Nephron (organoid): Measurements from ENCODE around the gene ABR.
A peak's percentile ranks its signal among the peaks of the same experiment; 100 is the strongest.

ENCODE experiments used
- H3K27ac Mint-ChIP-seq, 3 experiments: 2 replicates each; pipeline ENCODE4 v1.8.0; 2020; ENCODE audit warnings: mixed read lengths in 3 of 3, mild to moderate bottlenecking in 2 of 3, moderate library complexity in 1 of 3
- H3K27me3 Mint-ChIP-seq: 2 replicates; pipeline ENCODE4 v1.8.0; 2021; ENCODE audit warnings: low read depth, mild to moderate bottlenecking, moderate library complexity, mixed read lengths
- H3K36me3 Mint-ChIP-seq: 2 replicates; pipeline ENCODE4 v1.8.0; 2020; ENCODE audit warnings: low read depth, mixed read lengths
- H3K4me1 Mint-ChIP-seq: 2 replicates; pipeline ENCODE4 v1.8.0; 2020; ENCODE audit warnings: mixed read lengths
- H3K4me3 Mint-ChIP-seq, 3 experiments: 2 replicates each; pipeline ENCODE4 v1.8.0; 2020; ENCODE audit warnings: mild to moderate bottlenecking in 3 of 3, mixed read lengths in 3 of 3, moderate library complexity in 2 of 3
- H3K9me3 Mint-ChIP-seq: 2 replicates; pipeline ENCODE4 v1.8.0; 2020; ENCODE audit warnings: mixed read lengths
- TF ChIP-seq, protein P1 (sequence below), 3 experiments: fragments of 200-600 bp; sonication (generic); IDR thresholded peaks; one replicate each; pipeline ENCODE4 v1.5.0; 2021; ENCODE audit warnings: antibody characterized with exemption in 3 of 3; ENCODE audit not compliant: unreplicated experiment in 3 of 3

ABR gene

DNA sequence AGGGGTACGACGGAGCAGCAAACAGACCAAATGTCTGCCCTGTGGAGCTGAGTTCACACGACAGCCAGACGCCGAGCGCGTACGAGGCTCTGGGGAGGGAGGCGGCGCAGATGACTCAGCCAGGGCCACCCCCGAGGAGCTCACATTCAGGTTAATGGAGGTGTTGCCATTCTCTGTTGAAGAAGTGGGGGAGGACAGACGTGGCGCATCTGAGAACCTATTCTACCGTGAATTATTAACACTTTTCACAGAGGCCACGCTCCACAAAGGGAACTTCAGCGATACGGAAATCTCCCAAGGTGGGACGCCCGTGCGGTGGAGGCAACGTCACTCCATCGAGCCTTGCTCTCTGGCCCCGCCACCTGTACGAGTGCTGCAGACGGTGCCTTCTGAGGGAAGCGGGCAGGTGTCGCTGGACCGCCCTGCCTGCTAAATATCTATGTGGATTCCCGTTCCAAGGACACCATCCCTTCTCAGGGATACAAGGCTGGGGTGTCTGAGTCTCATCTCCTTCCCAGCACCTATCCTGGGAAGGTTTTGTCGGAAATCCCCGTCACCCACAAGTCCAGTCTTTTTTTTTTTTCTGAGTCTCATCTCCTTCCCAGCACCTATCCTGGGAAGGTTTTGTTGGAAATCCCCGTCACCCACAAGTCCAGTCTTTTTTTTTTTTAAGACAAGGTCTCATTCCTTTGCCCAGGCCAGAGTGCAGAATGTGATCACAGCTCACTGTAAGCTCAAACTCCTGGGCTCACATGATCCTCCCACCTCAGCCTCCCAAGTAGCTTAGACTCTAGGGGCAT, 19.0 kb downstream of the ABR start:
- peaks cover 11% of the 10 kb centered on the region for H3K4me1 Mint-ChIP-seq
- no peaks in the 10 kb centered on the region for H3K27me3 Mint-ChIP-seq
- TF ChIP-seq, protein P1, sequence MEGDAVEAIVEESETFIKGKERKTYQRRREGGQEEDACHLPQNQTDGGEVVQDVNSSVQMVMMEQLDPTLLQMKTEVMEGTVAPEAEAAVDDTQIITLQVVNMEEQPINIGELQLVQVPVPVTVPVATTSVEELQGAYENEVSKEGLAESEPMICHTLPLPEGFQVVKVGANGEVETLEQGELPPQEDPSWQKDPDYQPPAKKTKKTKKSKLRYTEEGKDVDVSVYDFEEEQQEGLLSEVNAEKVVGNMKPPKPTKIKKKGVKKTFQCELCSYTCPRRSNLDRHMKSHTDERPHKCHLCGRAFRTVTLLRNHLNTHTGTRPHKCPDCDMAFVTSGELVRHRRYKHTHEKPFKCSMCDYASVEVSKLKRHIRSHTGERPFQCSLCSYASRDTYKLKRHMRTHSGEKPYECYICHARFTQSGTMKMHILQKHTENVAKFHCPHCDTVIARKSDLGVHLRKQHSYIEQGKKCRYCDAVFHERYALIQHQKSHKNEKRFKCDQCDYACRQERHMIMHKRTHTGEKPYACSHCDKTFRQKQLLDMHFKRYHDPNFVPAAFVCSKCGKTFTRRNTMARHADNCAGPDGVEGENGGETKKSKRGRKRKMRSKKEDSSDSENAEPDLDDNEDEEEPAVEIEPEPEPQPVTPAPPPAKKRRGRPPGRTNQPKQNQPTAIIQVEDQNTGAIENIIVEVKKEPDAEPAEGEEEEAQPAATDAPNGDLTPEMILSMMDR (IDR thresholded peaks at IDR 0.05; ENCODE audit: unreplicated experiment in 3 of 3): no peak
- H3K27ac Mint-ChIP-seq: no peak overlapping the region
- H3K4me3 Mint-ChIP-seq: no peak overlapping the region
- no peaks in the 10 kb centered on the region for H3K9me3 Mint-ChIP-seq
- peaks cover 9% of the 10 kb centered on the region for H3K36me3 Mint-ChIP-seq

DNA sequence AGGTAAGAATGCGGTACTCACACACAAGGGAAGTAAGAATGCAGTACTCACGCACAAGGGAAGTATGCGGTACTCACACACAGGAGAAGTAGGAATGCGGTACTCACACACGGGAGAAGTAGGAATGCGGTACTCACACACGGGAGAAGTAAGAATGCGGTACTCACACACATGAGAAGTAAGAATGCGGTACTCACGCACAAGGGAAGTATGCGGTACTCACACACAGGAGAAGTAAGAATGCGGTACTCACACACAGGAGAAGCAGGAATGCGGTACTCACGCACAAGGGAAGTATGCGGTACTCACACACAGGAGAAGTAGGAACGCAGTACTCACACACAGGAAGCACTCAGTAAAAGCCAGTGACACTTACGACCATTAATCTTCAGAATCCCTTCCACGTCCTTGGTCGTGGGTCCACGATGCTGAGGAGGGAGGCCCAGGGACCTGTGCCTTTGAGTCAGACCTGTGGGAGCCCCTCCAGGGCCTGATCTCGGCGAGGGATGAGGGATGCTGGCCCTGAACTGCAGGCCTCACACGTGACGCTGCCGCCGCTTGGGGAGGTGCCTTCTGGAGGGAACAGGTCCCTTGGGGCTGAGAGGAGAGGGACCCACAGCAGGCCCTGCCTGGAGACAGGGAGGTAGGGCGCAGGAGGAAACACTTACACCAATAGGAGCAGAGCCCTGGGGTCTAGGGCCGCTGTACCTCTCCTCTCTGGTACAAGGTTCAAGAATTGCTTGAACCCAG, 20.2 kb downstream of the ABR start:
- Mint-ChIP-seq H3K36me3 (peaks cover 13% of the 10 kb centered on the region), H3K4me1 (peaks cover 11% of the 10 kb centered on the region), H3K9me3 (no peaks in the 10 kb centered on the region), H3K27me3 (no peaks in the 10 kb centered on the region), H3K27ac (no peak overlapping the region), H3K4me3 (no peak overlapping the region)
- TF ChIP-seq, protein P1 (IDR thresholded peaks at IDR 0.05; ENCODE audit: unreplicated experiment in 3 of 3): no peak

DNA sequence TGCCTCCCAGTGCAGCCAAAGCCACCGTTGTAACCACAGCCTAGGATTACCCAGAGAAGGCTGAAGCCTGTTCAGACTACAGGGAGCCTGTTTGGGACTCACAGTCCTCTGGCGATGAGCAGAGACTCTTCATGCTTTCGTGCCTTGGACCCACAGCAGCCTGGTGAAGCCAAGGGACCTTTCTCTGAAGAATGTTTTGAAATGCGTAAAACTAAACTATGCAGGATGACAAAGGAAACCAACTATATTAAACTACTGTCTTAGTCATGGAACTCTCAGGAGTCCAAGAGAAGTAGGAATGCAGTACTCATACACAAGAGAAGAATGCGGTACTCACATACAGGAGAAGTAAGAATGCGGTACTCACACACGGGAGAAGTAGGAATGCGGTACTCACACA, 20.9 kb downstream of the ABR start:
- no peak overlapping the region for H3K27ac Mint-ChIP-seq
- H3K27me3 Mint-ChIP-seq: no peaks in the 10 kb centered on the region
- H3K4me1 Mint-ChIP-seq: peaks cover 11% of the 10 kb centered on the region
- TF ChIP-seq, protein P1 (IDR thresholded peaks at IDR 0.05; ENCODE audit: unreplicated experiment in 3 of 3): no peak
- peaks cover 13% of the 10 kb centered on the region for H3K36me3 Mint-ChIP-seq
- H3K4me3 Mint-ChIP-seq: no peak overlapping the region
- no peaks in the 10 kb centered on the region for H3K9me3 Mint-ChIP-seq

DNA sequence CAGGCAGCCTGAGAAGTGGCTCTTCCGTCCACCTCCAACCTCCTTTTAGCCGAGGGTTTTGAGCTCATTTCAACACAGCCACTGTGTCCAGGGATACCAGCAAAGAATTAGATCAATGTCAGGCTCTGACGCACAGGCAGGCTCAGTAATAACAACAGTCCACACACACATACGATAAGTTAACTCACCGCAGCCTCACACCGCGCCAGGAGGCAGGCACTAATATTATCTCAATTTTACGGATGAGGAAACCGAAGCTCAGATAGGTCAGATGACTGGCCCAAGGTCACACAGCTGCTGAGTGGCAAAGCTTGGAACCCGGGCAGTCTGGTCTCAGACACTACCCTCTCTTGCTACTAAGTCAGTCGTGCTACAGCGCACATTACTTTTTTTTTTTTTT, 22.9 kb downstream of the ABR start:
- no peaks in the 10 kb centered on the region for H3K9me3 Mint-ChIP-seq
- TF ChIP-seq, protein P1 (IDR thresholded peaks at IDR 0.05; ENCODE audit: unreplicated experiment in 3 of 3): no peak
- H3K36me3 Mint-ChIP-seq: peaks cover 13% of the 10 kb centered on the region
- no peak overlapping the region for H3K27ac Mint-ChIP-seq
- no peak overlapping the region for H3K4me3 Mint-ChIP-seq
- no peaks in the 10 kb centered on the region for H3K27me3 Mint-ChIP-seq
- H3K4me1 Mint-ChIP-seq: peaks cover 5% of the 10 kb centered on the region

DNA sequence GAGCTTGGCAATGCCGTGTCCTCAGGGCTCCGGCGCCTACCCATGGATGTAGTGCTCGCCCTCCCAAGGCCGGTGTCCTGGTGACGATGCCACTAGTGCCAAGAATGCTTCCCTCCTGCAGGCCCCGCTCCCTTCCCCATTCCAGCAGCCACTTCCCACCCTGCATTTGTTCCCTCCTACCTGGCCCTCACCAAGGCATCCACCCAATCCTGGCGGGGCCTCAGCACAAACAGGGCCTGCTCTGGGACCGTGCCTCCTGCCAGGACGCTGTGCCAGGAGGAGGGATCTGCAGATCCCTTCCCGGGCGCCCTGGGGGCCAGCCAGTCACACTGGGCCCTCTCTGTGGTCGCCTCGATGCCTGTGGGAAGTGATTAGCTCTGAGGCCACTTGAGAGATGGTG, 25.1 kb downstream of the ABR start:
- Mint-ChIP-seq H3K9me3 (no peaks in the 10 kb centered on the region), H3K4me1 (peaks cover 10% of the 10 kb centered on the region), H3K36me3 (peaks cover 18% of the 10 kb centered on the region), H3K27ac (peak overlapping the region in 1 of 3 experiments; percentile 0), H3K27me3 (no peaks in the 10 kb centered on the region), H3K4me3 (no peak overlapping the region)
- TF ChIP-seq, protein P1 (IDR thresholded peaks at IDR 0.05; ENCODE audit: unreplicated experiment in 3 of 3): no peak
